AG04450 (cell line): ENCODE measurements around the gene DHX40. TPM values are rescaled to one million over a fixed set of nuclear protein-coding genes. Genes with fewer than 3 reads are reported as not detected.
"Not testable (repeated sequence)": the region's sequence is repeated elsewhere in the genome, so short reads cannot be mapped to it uniquely, and the experiment has no call there.

ENCODE experiments used
- CTCF ChIA-PET: fragments of 300-600, 350-600 bp; formaldehyde crosslinking; extraction: SDS; loops from one replicate; lab custom pipeline; 2022; ENCODE audit warnings: antibody characterized with exemption, inconsistent platforms; lab: Charles Lee
- POLR2A ChIA-PET: fragments of 350-600 bp; formaldehyde crosslinking; extraction: SDS; loops from one replicate; lab custom pipeline; 2021; ENCODE audit warnings: antibody characterized with exemption, inconsistent platforms; lab: Yijun Ruan, JAX
- DNase-seq: peaks from one replicate; pipeline ENCODE4 v3.0.0-alpha.2; 2011; ENCODE audit warnings: low read depth, low spot score
- H3K27ac ChIP-seq: one replicate; pipeline ENCODE4 v1.5.1; 2012; ENCODE audit warnings: low read depth, low read length, control low read depth
- H3K27me3 ChIP-seq: one replicate; pipeline ENCODE4 v1.6.0; 2012; ENCODE audit warnings: low read length; ENCODE audit not compliant: control insufficient read depth, insufficient read depth
- H3K4me3 ChIP-seq: 2 replicates; pipeline ENCODE4 v1.5.1; 2011; ENCODE audit warnings: mild to moderate bottlenecking, low read depth, low read length, control low read depth
- H3K9me3 ChIP-seq: 2 replicates; pipeline ENCODE4 v1.5.1; 2012; ENCODE audit warnings: low read length; ENCODE audit not compliant: control insufficient read depth, insufficient read depth
- polyA plus RNA-seq: library from polyadenylated mRNA; depleted of rRNA; stranded (reverse); fragments of >200 nt; gene quantifications from 2 replicates; pipeline ENCODE4 v1.2.3, GENCODE V29; 2011
- TF ChIP-seq, protein P1 (sequence below): IDR thresholded peaks from 2 replicates; pipeline ENCODE4 v1.5.1; 2011; ENCODE audit warnings: low read depth, low read length, control low read depth, inconsistent platforms

The DHX40 gene
- polyA plus RNA-seq, 1 experiment: 49.4 TPM

DNA sequence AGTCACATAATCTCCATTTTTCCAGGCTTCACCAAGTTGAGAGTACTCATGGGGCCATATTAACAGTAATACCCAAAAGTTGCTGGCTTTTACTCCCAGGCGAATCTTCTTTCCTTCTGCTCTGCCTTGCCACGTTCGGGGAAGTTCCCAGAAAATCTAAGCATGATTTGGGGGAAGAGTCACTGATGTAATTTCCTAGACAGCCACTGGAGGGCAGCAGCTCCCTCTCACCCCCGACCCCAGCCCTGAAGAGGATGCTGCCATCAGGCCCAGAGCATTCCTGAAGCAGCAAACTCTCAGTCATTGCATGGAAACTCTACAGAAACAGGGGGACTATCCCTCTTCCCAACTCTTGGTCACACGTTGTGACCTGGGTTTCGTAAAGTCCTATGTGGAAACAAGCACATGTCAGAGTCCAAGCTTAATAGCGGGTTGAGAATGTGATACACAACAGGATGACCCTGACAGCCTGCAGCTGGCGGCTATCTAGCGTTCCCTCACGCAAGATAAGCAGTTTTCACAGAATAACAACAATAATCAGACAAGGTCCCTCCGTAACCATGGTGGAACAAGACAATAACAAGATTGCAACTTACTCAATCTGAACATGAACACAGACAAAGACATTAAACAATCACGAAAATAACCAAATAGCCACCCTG, 43.8 kb upstream of the DHX40 start:
- DNase-seq: peak; percentile 21
- H3K27ac ChIP-seq: no peak overlapping the region
- CTCF ChIA-PET: interaction anchor here (0.6 to 3.1 kb wide), 14 partner anchors 8 to 238 kb away, joined by 3 to 25 read pairs (median 7); partner anchors contain the start of gene DHX40

DNA sequence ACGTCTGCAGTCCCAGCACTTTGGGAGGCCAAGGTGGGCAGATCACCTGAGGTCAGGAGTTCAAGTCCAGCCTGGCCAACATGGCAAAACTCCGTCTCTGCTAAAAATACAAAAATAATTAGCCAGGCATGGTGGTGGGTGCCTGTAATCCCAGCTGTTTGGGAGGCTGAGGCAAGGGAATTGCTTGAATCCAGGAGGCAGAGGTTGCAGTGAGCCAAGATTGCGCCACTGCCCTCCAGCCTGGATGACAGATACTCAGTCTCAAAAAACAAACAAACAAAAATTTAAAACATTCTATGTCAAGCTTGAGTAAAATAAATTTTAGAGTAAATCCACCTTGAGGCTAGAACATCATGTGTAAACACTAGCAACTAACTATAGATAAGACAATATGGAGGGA, 40.5 kb upstream of the DHX40 start:
- DNase-seq, H3K4me3 ChIP-seq, H3K27me3 ChIP-seq, H3K27ac ChIP-seq, H3K9me3 ChIP-seq, CTCF ChIA-PET, POLR2A ChIA-PET: not testable (repeated sequence)

More for the DNA sequence above, 43.8 kb upstream of the DHX40 start:
- TF ChIP-seq, protein P1, sequence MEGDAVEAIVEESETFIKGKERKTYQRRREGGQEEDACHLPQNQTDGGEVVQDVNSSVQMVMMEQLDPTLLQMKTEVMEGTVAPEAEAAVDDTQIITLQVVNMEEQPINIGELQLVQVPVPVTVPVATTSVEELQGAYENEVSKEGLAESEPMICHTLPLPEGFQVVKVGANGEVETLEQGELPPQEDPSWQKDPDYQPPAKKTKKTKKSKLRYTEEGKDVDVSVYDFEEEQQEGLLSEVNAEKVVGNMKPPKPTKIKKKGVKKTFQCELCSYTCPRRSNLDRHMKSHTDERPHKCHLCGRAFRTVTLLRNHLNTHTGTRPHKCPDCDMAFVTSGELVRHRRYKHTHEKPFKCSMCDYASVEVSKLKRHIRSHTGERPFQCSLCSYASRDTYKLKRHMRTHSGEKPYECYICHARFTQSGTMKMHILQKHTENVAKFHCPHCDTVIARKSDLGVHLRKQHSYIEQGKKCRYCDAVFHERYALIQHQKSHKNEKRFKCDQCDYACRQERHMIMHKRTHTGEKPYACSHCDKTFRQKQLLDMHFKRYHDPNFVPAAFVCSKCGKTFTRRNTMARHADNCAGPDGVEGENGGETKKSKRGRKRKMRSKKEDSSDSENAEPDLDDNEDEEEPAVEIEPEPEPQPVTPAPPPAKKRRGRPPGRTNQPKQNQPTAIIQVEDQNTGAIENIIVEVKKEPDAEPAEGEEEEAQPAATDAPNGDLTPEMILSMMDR: peak; percentile 85
- Histone ChIP-seq H3K9me3 (no peaks in the 10 kb centered on the region), H3K27me3 (peaks cover 6% of the 10 kb centered on the region), H3K4me3 (no peak overlapping the region)
- POLR2A ChIA-PET: no interaction called here

DNA sequence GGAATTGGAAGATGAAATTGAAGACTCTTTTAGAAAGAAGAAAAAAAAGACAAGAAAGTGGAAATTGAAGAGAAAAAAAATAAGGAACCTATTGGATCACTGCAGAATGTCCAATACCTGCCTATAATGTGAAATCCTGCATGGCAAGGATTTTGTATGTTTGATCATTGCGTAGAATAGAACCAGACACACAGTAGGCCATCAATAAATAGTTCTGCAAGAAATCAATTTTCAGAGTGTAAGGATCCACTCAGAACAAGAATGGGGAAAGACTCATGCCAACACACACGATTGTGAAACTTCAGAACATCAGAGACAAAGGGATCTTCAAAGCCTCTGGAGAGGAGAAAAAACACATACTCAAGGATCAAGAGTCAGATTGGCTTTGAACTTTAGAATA, 39.7 kb upstream of the DHX40 start:
- TF ChIP-seq, protein P1: no peak
- CTCF ChIA-PET: no interaction called here
- no peak overlapping the region for H3K4me3 ChIP-seq

DNA sequence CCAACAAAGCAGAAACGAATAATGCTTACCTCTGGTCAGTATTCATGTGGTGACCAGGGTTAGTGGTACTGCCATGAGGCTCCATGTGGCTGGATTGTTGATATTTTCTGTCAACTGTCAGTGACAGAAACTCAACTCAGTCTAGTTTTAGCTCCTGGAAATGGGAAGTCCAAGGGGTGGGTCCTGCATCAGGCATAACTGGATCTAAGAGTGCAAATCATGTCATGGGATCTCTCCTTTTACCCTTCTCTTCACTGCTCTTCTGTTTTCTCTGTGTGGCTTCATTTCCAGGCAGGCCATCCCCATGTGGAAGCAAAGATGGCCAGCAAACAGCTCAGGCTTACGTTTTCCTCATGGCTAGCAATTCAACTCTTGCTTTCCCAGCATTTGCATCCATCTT, 39.0 kb upstream of the DHX40 start:
- no peaks in the 10 kb centered on the region for H3K9me3 ChIP-seq
- H3K4me3 ChIP-seq: no peak overlapping the region
- no peak for DNase-seq
- ChIA-PET CTCF (no interaction called here), POLR2A (no interaction called here)
- TF ChIP-seq, protein P1: no peak
- H3K27me3 ChIP-seq: peaks cover 13% of the 10 kb centered on the region
- no peak overlapping the region for H3K27ac ChIP-seq

More for the DNA sequence above, 39.7 kb upstream of the DHX40 start:
- Histone ChIP-seq H3K9me3 (no peaks in the 10 kb centered on the region), H3K27me3 (peaks cover 10% of the 10 kb centered on the region), H3K27ac (no peak overlapping the region)
- no peak for DNase-seq
- POLR2A ChIA-PET: no interaction called here

DNA sequence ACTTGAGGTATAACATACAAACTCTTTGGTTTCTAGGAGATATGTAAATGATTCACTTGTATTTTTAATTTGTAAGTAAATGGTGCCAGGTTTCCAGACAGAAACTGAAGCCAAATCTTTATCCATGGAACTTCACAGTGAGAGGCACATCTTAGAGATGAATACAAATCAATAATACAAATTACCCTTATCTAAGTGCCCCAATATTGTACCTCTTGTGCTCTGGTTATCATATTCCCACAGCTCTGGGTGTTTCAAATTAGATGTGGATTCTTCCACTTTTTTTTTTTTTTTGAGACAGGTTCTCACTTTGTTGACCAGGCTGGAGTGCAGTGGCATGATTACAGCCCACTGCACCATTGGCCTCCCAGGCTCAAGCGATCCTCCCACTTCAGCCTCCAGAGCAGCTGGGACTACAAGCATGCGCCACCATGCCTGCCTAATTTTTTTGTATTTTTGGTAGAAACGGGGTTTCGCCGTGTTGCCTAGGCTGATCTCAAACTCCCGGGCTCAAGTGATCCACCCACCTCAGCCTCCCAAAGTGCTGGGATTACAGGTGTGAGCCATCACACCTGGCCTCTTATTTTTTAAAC, 38.0 kb upstream of the DHX40 start:
- H3K4me3 ChIP-seq: no peak overlapping the region
- no peak overlapping the region for H3K27ac ChIP-seq
- H3K9me3 ChIP-seq: no peaks in the 10 kb centered on the region
- TF ChIP-seq, protein P1: no peak
- POLR2A ChIA-PET: no interaction called here
- CTCF ChIA-PET: interaction anchor here (0.6 kb wide), 1 partner anchor 20 kb away, joined by 3 read pairs; no protein-coding TSS in a partner anchor
- peaks cover 13% of the 10 kb centered on the region for H3K27me3 ChIP-seq
- DNase-seq: no peak
